WTC11 (cell line): ENCODE results near the gene CEP350. TPM values are rescaled to one million over a fixed set of nuclear protein-coding genes. Genes with fewer than 3 reads are reported as not detected.

Experiments used
- ATAC-seq: fragments of 200-7000 bp; cut with Tn5 transposase; 2 replicates; pipeline ENCODE4 v1.10.0; 2021; ENCODE audit warnings: mild to moderate bottlenecking, moderate library complexity
- CTCF ChIA-PET: fragments of 300-600 bp; sonication (Branson Sonifier 250); formaldehyde crosslinking; loops from one replicate; lab custom pipeline; 2021; ENCODE audit warnings: antibody characterized with exemption; lab: Charles Lee
- POLR2A ChIA-PET: fragments of 350-600 bp; sonication (Branson Sonifier 250); formaldehyde crosslinking; loops from one replicate; lab custom pipeline; 2021; ENCODE audit warnings: antibody characterized with exemption; lab: Charles Lee
- DNase-seq: peaks from one replicate; pipeline ENCODE4 v3.0.0; 2021; ENCODE audit warnings: low spot score
- H3K27ac Mint-ChIP-seq: 2 replicates; pipeline ENCODE4 v1.8.0; 2021; ENCODE audit warnings: mixed read lengths
- H3K27me3 Mint-ChIP-seq: 2 replicates; pipeline ENCODE4 v1.8.0; 2021; ENCODE audit warnings: low read depth, mild to moderate bottlenecking, moderate library complexity, mixed read lengths
- H3K36me3 Mint-ChIP-seq: 2 replicates; pipeline ENCODE4 v1.8.0; 2021; ENCODE audit warnings: mixed read lengths
- H3K4me1 Mint-ChIP-seq: 2 replicates; pipeline ENCODE4 v1.8.0; 2022; ENCODE audit warnings: mixed read lengths
- H3K4me3 Mint-ChIP-seq: 2 replicates; pipeline ENCODE4 v1.8.0; 2021; ENCODE audit warnings: mild to moderate bottlenecking, moderate library complexity, mixed read lengths
- H3K9me3 Mint-ChIP-seq: 2 replicates; pipeline ENCODE4 v1.8.0; 2021; ENCODE audit warnings: mixed read lengths
- CBFB ChIP-seq: sonication (generic); formaldehyde crosslinking; IDR thresholded peaks from 2 replicates; pipeline ENCODE4 v1.8.1; 2022; ENCODE audit warnings: mild to moderate bottlenecking, low read depth, missing genetic modification reagents
- E2F1 ChIP-seq: sonication (generic); formaldehyde crosslinking; IDR thresholded peaks from 2 replicates; pipeline ENCODE4 v1.8.0; 2022; ENCODE audit warnings: mild to moderate bottlenecking, missing genetic modification reagents
- ELF4 ChIP-seq: sonication (generic); formaldehyde crosslinking; IDR thresholded peaks from 2 replicates; pipeline ENCODE4 v1.8.1; 2022; ENCODE audit warnings: low read depth, mild to moderate bottlenecking, moderate library complexity, missing genetic modification reagents
- GRHL2 ChIP-seq: fragments of 250-450 bp; sonication (Bioruptor Pico); IDR thresholded peaks from 2 replicates; pipeline ENCODE4 v1.8.0; 2022; ENCODE audit warnings: mild to moderate bottlenecking, moderate library complexity; ENCODE audit not compliant: insufficient replicate concordance, severe bottlenecking
- HMGA2 ChIP-seq: fragments of 250-450 bp; sonication (Bioruptor Pico); IDR thresholded peaks from 2 replicates; pipeline ENCODE4 v1.4.0; 2021; ENCODE audit warnings: mild to moderate bottlenecking, moderate library complexity
- JAZF1 ChIP-seq: fragments of 250-450 bp; sonication (Bioruptor Pico); IDR thresholded peaks from 2 replicates; pipeline ENCODE4 v1.9.0; 2021; ENCODE audit warnings: moderate library complexity, mild to moderate bottlenecking, inconsistent platforms
- NFYB ChIP-seq: sonication (generic); formaldehyde crosslinking; conservative IDR thresholded peaks from 2 replicates; pipeline ENCODE4 v1.8.0; 2022; ENCODE audit warnings: low read depth, missing genetic modification reagents
- NR2C2 ChIP-seq: sonication (generic); formaldehyde crosslinking; IDR thresholded peaks from 2 replicates; pipeline ENCODE4 v1.8.0; 2022; ENCODE audit warnings: mild to moderate bottlenecking, missing genetic modification reagents
- NR3C1 ChIP-seq: sonication (generic); formaldehyde crosslinking; conservative IDR thresholded peaks from 2 replicates; pipeline ENCODE4 v1.8.1; 2023; ENCODE audit warnings: low read depth, mild to moderate bottlenecking, missing genetic modification reagents
- PRRX2 ChIP-seq: fragments of 250-450 bp; sonication (Bioruptor Pico); IDR thresholded peaks from 2 replicates; pipeline ENCODE4 v1.8.0; 2021; ENCODE audit warnings: mild to moderate bottlenecking
- ZNF121 ChIP-seq: sonication (generic); formaldehyde crosslinking; IDR thresholded peaks from 2 replicates; pipeline ENCODE4 v1.8.0; 2023; ENCODE audit warnings: missing genetic modification reagents
- ZNF425 ChIP-seq: fragments of 250-450 bp; sonication (Bioruptor Pico); conservative IDR thresholded peaks from 2 replicates; pipeline ENCODE4 v1.9.0; 2021; ENCODE audit warnings: mild to moderate bottlenecking
- ZNF671 ChIP-seq: fragments of 250-450 bp; sonication (Bioruptor Pico); IDR thresholded peaks from 2 replicates; pipeline ENCODE4 v1.8.0; 2021; ENCODE audit warnings: mild to moderate bottlenecking
- total RNA-seq: library from RNA; stranded (reverse); gene quantifications from 3 replicates; pipeline ENCODE4 v1.2.3, GENCODE V29; 2021
- TF ChIP-seq, protein P1 (sequence below): sonication (generic); formaldehyde crosslinking; IDR thresholded peaks from 2 replicates; pipeline ENCODE4 v1.8.1; 2023; ENCODE audit warnings: mild to moderate bottlenecking, missing genetic modification reagents, moderate library complexity
- TF ChIP-seq, protein P2 (sequence below): sonication (generic); formaldehyde crosslinking; IDR thresholded peaks from 2 replicates; pipeline ENCODE4 v1.8.0; 2023; ENCODE audit warnings: missing genetic modification reagents
- TF ChIP-seq, protein P3 (sequence below): fragments of 250-450 bp; sonication (Bioruptor Pico); IDR thresholded peaks from 2 replicates; pipeline ENCODE4 v1.9.0; 2021; ENCODE audit warnings: mild to moderate bottlenecking, borderline replicate concordance
- TF ChIP-seq, protein P4 (sequence below): sonication (generic); formaldehyde crosslinking; IDR thresholded peaks from 2 replicates; pipeline ENCODE4 v1.8.1; 2023; ENCODE audit warnings: mild to moderate bottlenecking, missing genetic modification reagents, moderate library complexity

Gene CEP350
- total RNA-seq, 1 experiment from 2014 or later, result 34.2 TPM

DNA sequence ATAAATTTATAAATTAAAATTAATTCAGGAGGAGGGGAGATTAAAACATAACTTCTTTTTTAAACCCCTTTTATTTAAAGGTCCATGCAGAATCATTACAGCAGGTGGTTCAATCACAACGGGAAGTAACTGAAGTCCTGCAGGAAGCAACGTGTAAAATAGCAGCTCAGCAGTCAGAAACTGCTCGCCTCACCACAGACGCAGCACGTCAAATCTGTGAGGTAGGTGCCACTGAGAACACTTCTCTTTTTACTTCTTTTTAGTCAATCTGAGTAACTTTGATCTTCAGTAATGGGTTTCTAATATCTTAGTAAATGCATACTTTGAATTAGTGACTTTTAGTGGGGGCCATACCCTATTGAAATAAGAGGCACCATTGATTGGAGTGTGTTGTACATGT is 87.0 kb downstream of the CEP350 start:
- Mint-ChIP-seq H3K9me3 (no peaks in the 10 kb centered on the region), H3K36me3 (peaks cover 46% of the 10 kb centered on the region), H3K27ac (no peak overlapping the region), H3K27me3 (no peaks in the 10 kb centered on the region), H3K4me3 (no peak overlapping the region), H3K4me1 (no peaks in the 10 kb centered on the region)
- no peak for TF ChIP-seq E2F1 (CRISPR knock-in tag)
- TF ChIP-seq, protein P1, sequence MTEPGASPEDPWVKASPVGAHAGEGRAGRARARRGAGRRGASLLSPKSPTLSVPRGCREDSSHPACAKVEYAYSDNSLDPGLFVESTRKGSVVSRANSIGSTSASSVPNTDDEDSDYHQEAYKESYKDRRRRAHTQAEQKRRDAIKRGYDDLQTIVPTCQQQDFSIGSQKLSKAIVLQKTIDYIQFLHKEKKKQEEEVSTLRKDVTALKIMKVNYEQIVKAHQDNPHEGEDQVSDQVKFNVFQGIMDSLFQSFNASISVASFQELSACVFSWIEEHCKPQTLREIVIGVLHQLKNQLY (CRISPR knock-in tag), result no peak
- no peak for TF ChIP-seq JAZF1 (CRISPR knock-in tag)
- TF ChIP-seq, protein P2, sequence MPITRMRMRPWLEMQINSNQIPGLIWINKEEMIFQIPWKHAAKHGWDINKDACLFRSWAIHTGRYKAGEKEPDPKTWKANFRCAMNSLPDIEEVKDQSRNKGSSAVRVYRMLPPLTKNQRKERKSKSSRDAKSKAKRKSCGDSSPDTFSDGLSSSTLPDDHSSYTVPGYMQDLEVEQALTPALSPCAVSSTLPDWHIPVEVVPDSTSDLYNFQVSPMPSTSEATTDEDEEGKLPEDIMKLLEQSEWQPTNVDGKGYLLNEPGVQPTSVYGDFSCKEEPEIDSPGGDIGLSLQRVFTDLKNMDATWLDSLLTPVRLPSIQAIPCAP (CRISPR knock-in tag), result no peak
- POLR2A ChIA-PET, result no interaction called here
- DNase-seq (no peak), ATAC-seq (no peak)
- CTCF ChIA-PET, result no interaction called here

GRCh38 chr1:180042988-180043622 is 88.5 kb downstream of the CEP350 start:
- no peaks in the 10 kb centered on the region for H3K4me1 Mint-ChIP-seq
- no peak overlapping the region for H3K4me3 Mint-ChIP-seq
- no peaks in the 10 kb centered on the region for H3K9me3 Mint-ChIP-seq
- no peaks in the 10 kb centered on the region for H3K27me3 Mint-ChIP-seq
- CTCF ChIA-PET, result no interaction called here
- no peak overlapping the region for H3K27ac Mint-ChIP-seq
- TF ChIP-seq PRRX2 (CRISPR knock-in tag) (no peak), CBFB (CRISPR knock-in tag) (no peak)
- ATAC-seq (no peak), DNase-seq (no peak)
- peaks cover 44% of the 10 kb centered on the region for H3K36me3 Mint-ChIP-seq
- POLR2A ChIA-PET, result no interaction called here

GRCh38 chr1:180043785-180044184 is 89.2 kb downstream of the CEP350 start:
- no peaks in the 10 kb centered on the region for H3K27me3 Mint-ChIP-seq
- ATAC-seq (no peak), DNase-seq (no peak)
- H3K27ac Mint-ChIP-seq, result no peak overlapping the region
- no peak for TF ChIP-seq ZNF121 (CRISPR knock-in tag)
- TF ChIP-seq NR2C2 (CRISPR knock-in tag), result no peak
- TF ChIP-seq, protein P2 (CRISPR knock-in tag), result no peak
- TF ChIP-seq NR3C1 (CRISPR knock-in tag), result no peak
- no peak for TF ChIP-seq ZNF671
- no peak for TF ChIP-seq ELF4 (CRISPR knock-in tag)
- TF ChIP-seq NFYB (CRISPR knock-in tag), result no peak
- TF ChIP-seq GRHL2 (CRISPR knock-in tag), result no peak
- TF ChIP-seq, protein P3, sequence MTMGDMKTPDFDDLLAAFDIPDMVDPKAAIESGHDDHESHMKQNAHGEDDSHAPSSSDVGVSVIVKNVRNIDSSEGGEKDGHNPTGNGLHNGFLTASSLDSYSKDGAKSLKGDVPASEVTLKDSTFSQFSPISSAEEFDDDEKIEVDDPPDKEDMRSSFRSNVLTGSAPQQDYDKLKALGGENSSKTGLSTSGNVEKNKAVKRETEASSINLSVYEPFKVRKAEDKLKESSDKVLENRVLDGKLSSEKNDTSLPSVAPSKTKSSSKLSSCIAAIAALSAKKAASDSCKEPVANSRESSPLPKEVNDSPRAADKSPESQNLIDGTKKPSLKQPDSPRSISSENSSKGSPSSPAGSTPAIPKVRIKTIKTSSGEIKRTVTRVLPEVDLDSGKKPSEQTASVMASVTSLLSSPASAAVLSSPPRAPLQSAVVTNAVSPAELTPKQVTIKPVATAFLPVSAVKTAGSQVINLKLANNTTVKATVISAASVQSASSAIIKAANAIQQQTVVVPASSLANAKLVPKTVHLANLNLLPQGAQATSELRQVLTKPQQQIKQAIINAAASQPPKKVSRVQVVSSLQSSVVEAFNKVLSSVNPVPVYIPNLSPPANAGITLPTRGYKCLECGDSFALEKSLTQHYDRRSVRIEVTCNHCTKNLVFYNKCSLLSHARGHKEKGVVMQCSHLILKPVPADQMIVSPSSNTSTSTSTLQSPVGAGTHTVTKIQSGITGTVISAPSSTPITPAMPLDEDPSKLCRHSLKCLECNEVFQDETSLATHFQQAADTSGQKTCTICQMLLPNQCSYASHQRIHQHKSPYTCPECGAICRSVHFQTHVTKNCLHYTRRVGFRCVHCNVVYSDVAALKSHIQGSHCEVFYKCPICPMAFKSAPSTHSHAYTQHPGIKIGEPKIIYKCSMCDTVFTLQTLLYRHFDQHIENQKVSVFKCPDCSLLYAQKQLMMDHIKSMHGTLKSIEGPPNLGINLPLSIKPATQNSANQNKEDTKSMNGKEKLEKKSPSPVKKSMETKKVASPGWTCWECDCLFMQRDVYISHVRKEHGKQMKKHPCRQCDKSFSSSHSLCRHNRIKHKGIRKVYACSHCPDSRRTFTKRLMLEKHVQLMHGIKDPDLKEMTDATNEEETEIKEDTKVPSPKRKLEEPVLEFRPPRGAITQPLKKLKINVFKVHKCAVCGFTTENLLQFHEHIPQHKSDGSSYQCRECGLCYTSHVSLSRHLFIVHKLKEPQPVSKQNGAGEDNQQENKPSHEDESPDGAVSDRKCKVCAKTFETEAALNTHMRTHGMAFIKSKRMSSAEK (CRISPR knock-in tag), result no peak
- no peak for TF ChIP-seq ZNF425 (CRISPR knock-in tag)
- TF ChIP-seq HMGA2 (CRISPR knock-in tag), result no peak
- TF ChIP-seq, protein P4, sequence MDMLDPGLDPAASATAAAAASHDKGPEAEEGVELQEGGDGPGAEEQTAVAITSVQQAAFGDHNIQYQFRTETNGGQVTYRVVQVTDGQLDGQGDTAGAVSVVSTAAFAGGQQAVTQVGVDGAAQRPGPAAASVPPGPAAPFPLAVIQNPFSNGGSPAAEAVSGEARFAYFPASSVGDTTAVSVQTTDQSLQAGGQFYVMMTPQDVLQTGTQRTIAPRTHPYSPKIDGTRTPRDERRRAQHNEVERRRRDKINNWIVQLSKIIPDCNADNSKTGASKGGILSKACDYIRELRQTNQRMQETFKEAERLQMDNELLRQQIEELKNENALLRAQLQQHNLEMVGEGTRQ (CRISPR knock-in tag), result no peak
- H3K4me3 Mint-ChIP-seq, result no peak overlapping the region
- ChIA-PET CTCF (no interaction called here), POLR2A (no interaction called here)
- H3K9me3 Mint-ChIP-seq, result no peaks in the 10 kb centered on the region
- peaks cover 45% of the 10 kb centered on the region for H3K36me3 Mint-ChIP-seq
- H3K4me1 Mint-ChIP-seq, result no peaks in the 10 kb centered on the region
